Measurements from ENCODE around the gene CHDH.

- TF ChIP-seq CTCF (IDR thresholded peaks at IDR 0.05) (no peak), POLR2A (IDR thresholded peaks at IDR 0.05) (no peak)
Observed at GRCh38 chr3:53890726-53891475, 44.7 kb upstream of the CHDH start.

Measured in uterus (tissue), 2 donors.